VCaP (cell line): ENCODE results near the gene AFAP1L1.

Experiments used
- H3K27ac ChIP-seq: fragments of 450-650 bp; 2 replicates; pipeline ENCODE4 v1.5.1; 2017
- CTCF ChIP-seq: fragments of 450-650 bp; conservative IDR thresholded peaks from 2 replicates; pipeline ENCODE4 v1.5.1; 2017; ENCODE audit warnings: mild to moderate bottlenecking, moderate library complexity

The AFAP1L1 gene

GRCh38 chr5:149344151-149344550 lies 72.5 kb downstream of the AFAP1L1 start:
- no peak for TF ChIP-seq CTCF
- H3K27ac ChIP-seq: peak overlapping the region; percentile 93

- H3K27ac ChIP-seq: peak within 1 kb of the TSS; percentile 93
- TF ChIP-seq CTCF: no peak
These were observed 73.7 kb downstream of the AFAP1L1 start, which contains the start of gene GRPEL2 for GRCh38 chr5:149345147-149345891. Gene GRPEL2, plus strand, starts transcription at chr5:149345499. Its CDS starts 41 bp downstream, at chr5:149345540.

- peak overlapping the region; percentile 93 for H3K27ac ChIP-seq
- TF ChIP-seq CTCF: no peak
These were observed 74.2 kb downstream of the AFAP1L1 start for GRCh38 chr5:149345892-149346222.

- TF ChIP-seq CTCF: no peak
- no peak overlapping the region for H3K27ac ChIP-seq
These were observed 76.9 kb downstream of the AFAP1L1 start for GRCh38 chr5:149348518-149348917.

GRCh38 chr5:149349382-149349781 lies 77.7 kb downstream of the AFAP1L1 start:
- TF ChIP-seq CTCF: no peak
- no peak overlapping the region for H3K27ac ChIP-seq

GRCh38 chr5:149352169-149352568 lies 80.5 kb downstream of the AFAP1L1 start:
- TF ChIP-seq CTCF: no peak
- H3K27ac ChIP-seq: peak overlapping the region; percentile 3; the same call in 1 of the 2 replicates

- TF ChIP-seq CTCF: no peak
- no peak overlapping the region for H3K27ac ChIP-seq
These were observed 82.3 kb downstream of the AFAP1L1 start for GRCh38 chr5:149353911-149354310.
